Endodermal cell (in vitro differentiated cells): ENCODE measurements around the gene FPGS. TPM values are rescaled to one million over a fixed set of nuclear protein-coding genes. Genes with fewer than 3 reads are reported as not detected.

ENCODE experiments used
- DNase-seq: peaks from one replicate; pipeline ENCODE4 v3.0.0-alpha.2; 2017
- H3K27ac ChIP-seq: 2 replicates; pipeline ENCODE4 v1.5.1; 2013; ENCODE audit warnings: mild to moderate bottlenecking, low read depth, low read length, moderate library complexity
- H3K27me3 ChIP-seq: 2 replicates; pipeline ENCODE4 v1.6.1; 2013; ENCODE audit warnings: mild to moderate bottlenecking, low read length, moderate library complexity; ENCODE audit not compliant: insufficient read depth, control insufficient read depth, poor library complexity, severe bottlenecking
- H3K36me3 ChIP-seq: 2 replicates; pipeline ENCODE4 v1.7.0; 2013; ENCODE audit warnings: mild to moderate bottlenecking, low read length, moderate library complexity; ENCODE audit not compliant: control insufficient read depth, insufficient read depth
- H3K4me1 ChIP-seq: one replicate; pipeline ENCODE4 v1.7.0; 2013; ENCODE audit warnings: low read length; ENCODE audit not compliant: control insufficient read depth, insufficient read depth
- H3K4me3 ChIP-seq: 2 replicates; pipeline ENCODE4 v1.5.1; 2013; ENCODE audit warnings: mild to moderate bottlenecking, low read length, moderate library complexity
- H3K9ac ChIP-seq: 2 replicates; pipeline ENCODE4 v1.6.1; 2013; ENCODE audit warnings: mild to moderate bottlenecking, low read length, moderate library complexity; ENCODE audit not compliant: poor library complexity, severe bottlenecking; ENCODE audit errors: extremely low read depth
- H3K9me3 ChIP-seq: 2 replicates; pipeline ENCODE4 v1.6.1; 2013; ENCODE audit warnings: mild to moderate bottlenecking, low read length, moderate library complexity; ENCODE audit not compliant: control insufficient read depth
- H3K27ac Mint-ChIP-seq: 2 replicates; pipeline ENCODE4 v1.8.0; 2020; ENCODE audit warnings: mixed read lengths
- H3K27me3 Mint-ChIP-seq: 2 replicates; pipeline ENCODE4 v1.8.0; 2021; ENCODE audit warnings: mild to moderate bottlenecking, mixed read lengths; ENCODE audit not compliant: insufficient read depth
- H3K36me3 Mint-ChIP-seq: 2 replicates; pipeline ENCODE4 v1.8.0; 2020; ENCODE audit warnings: low read depth, mixed read lengths
- H3K4me1 Mint-ChIP-seq: 2 replicates; pipeline ENCODE4 v1.8.0; 2020; ENCODE audit warnings: mixed read lengths
- H3K4me3 Mint-ChIP-seq: 2 replicates; pipeline ENCODE4 v1.8.0; 2020; ENCODE audit warnings: mild to moderate bottlenecking, moderate library complexity, mixed read lengths
- H3K9me3 Mint-ChIP-seq: 2 replicates; pipeline ENCODE4 v1.8.0; 2020; ENCODE audit warnings: mild to moderate bottlenecking, mixed read lengths
- WGBS, 2 experiments: methylation state at CpG; one replicate each; pipeline versions ENCODE4 v1.1.5 to v1.1.7; 2013; ENCODE audit warnings: missing lambda C conversion rate in 2 of 2, mixed read lengths in 1 of 2; ENCODE audit not compliant: insufficient coverage in 1 of 2, insufficient read length in 1 of 2; 5-methylcytosine and 5-hydroxymethylcytosine counted together
- microRNA-seq: library from miRNA; unstranded; fragments of <30 nt; microRNA quantifications from one replicate; pipeline ENCODE4 v1.2.0, GENCODE V29; 2020; ENCODE audit warnings: borderline microRNAs expressed
- total RNA-seq, 2 donors: library from RNA; stranded (reverse); fragmentation: NEBNext Ultra II Directional in 1 of 2; extraction: Animal tissue kit (Norgen Biotek cat#: 25700) in 1 of 2; gene quantifications; 2 replicates in 1 of 2; 3 replicates in 1 of 2; pipeline ENCODE4 v1.2.1, GENCODE V29; 2021
- TF ChIP-seq, protein P1 (sequence below): fragments of 200-600 bp; sonication (generic); conservative IDR thresholded peaks from 2 replicates; pipeline ENCODE4 v1.5.0; 2021; ENCODE audit warnings: antibody characterized with exemption, mild to moderate bottlenecking

The FPGS gene
- total RNA-seq, 2 donors from 2014 or later = 75.2 to 76.4 TPM

- no peaks in the 10 kb centered on the region for H3K36me3 Mint-ChIP-seq
- no peak overlapping the region for H3K27ac Mint-ChIP-seq
- H3K9me3 ChIP-seq = no peaks in the 10 kb centered on the region
- peaks cover 28% of the 10 kb centered on the region for H3K4me1 Mint-ChIP-seq
- no peak overlapping the region for H3K4me3 ChIP-seq
- H3K27me3 ChIP-seq = no peaks in the 10 kb centered on the region
- no peak overlapping the region for H3K4me3 Mint-ChIP-seq
- no peak for DNase-seq
- no peak overlapping the region for H3K9ac ChIP-seq
- H3K27me3 Mint-ChIP-seq = no peaks in the 10 kb centered on the region
- no peaks in the 10 kb centered on the region for H3K36me3 ChIP-seq
- H3K27ac ChIP-seq = no peak overlapping the region
- peaks cover 14% of the 10 kb centered on the region for H3K4me1 ChIP-seq
- TF ChIP-seq, protein P1, sequence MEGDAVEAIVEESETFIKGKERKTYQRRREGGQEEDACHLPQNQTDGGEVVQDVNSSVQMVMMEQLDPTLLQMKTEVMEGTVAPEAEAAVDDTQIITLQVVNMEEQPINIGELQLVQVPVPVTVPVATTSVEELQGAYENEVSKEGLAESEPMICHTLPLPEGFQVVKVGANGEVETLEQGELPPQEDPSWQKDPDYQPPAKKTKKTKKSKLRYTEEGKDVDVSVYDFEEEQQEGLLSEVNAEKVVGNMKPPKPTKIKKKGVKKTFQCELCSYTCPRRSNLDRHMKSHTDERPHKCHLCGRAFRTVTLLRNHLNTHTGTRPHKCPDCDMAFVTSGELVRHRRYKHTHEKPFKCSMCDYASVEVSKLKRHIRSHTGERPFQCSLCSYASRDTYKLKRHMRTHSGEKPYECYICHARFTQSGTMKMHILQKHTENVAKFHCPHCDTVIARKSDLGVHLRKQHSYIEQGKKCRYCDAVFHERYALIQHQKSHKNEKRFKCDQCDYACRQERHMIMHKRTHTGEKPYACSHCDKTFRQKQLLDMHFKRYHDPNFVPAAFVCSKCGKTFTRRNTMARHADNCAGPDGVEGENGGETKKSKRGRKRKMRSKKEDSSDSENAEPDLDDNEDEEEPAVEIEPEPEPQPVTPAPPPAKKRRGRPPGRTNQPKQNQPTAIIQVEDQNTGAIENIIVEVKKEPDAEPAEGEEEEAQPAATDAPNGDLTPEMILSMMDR = no peak
- no peaks in the 10 kb centered on the region for H3K9me3 Mint-ChIP-seq
- 81 to 94% methylated on average over 5 to 11 of the region's 11 CpGs for WGBS, 2 experiments
Observed at GRCh38 chr9:127860779-127861178, 58.1 kb downstream of the FPGS start.

GRCh38 chr9:127862075-127863011 lies 59.7 kb downstream of the FPGS start:
- Histone ChIP-seq H3K4me3 (no peak overlapping the region), H3K27ac (no peak overlapping the region), H3K4me1 (peaks cover 14% of the 10 kb centered on the region), H3K9me3 (no peaks in the 10 kb centered on the region), H3K9ac (no peak overlapping the region), H3K27me3 (no peaks in the 10 kb centered on the region), H3K36me3 (no peaks in the 10 kb centered on the region)
- no peaks in the 10 kb centered on the region for H3K9me3 Mint-ChIP-seq
- peaks cover 21% of the 10 kb centered on the region for H3K4me1 Mint-ChIP-seq
- no peak overlapping the region for H3K4me3 Mint-ChIP-seq
- TF ChIP-seq, protein P1 = no peak
- DNase-seq = no peak
- 81 to 84% methylated on average over 21 to 29 of the region's 29 CpGs for WGBS, 2 experiments
- no peaks in the 10 kb centered on the region for H3K27me3 Mint-ChIP-seq
- no peaks in the 10 kb centered on the region for H3K36me3 Mint-ChIP-seq
- peak overlapping the region; percentile 48 for H3K27ac Mint-ChIP-seq

DNA sequence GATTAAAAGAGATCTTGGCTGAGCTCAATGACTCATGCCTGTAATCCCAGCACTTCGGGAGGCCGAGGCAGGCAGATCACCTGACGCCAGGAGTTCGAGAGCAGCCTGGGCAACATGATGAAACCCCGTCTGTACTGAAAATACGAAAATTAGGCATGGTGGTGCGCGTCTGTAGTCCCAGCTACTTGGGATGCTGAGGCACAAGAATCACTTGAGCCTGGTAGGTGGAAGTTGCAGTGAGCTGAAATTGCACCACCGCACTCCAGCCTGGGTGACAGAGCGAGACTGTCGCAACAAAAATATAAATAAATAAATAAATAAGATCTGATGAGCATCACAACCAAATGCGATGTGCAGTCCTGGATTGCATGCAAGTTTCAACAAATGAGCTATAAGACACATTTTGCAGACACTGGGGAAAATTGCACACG lies 60.5 kb downstream of the FPGS start:
- Mint-ChIP-seq H3K4me3 (no peak overlapping the region), H3K36me3 (no peaks in the 10 kb centered on the region), H3K27me3 (no peaks in the 10 kb centered on the region), H3K27ac (no peak overlapping the region), H3K9me3 (no peaks in the 10 kb centered on the region), H3K4me1 (peaks cover 21% of the 10 kb centered on the region)
- DNase-seq = no peak
- WGBS, 2 experiments = 83 to 92% methylated on average over 10 to 12 of the region's 13 CpGs
- no peak overlapping the region for H3K27ac ChIP-seq
- no peaks in the 10 kb centered on the region for H3K27me3 ChIP-seq
- H3K4me3 ChIP-seq = no peak overlapping the region
- H3K4me1 ChIP-seq = peaks cover 14% of the 10 kb centered on the region
- no peaks in the 10 kb centered on the region for H3K36me3 ChIP-seq
- TF ChIP-seq, protein P1 = no peak
- no peaks in the 10 kb centered on the region for H3K9me3 ChIP-seq
- H3K9ac ChIP-seq = no peak overlapping the region

Small RNAs within 50 kb of the gene (microRNA-seq; reads per million reads assigned to microRNA genes)
- gene MIR2861 (not detected), gene MIR3960 (not detected)

Other genes starting within 250 kb of the FPGS start
- 10 to 100 TPM; 27.8 to 46.8 TPM for gene STXBP1, start 190.6 kb upstream of the FPGS start, total RNA-seq
- under 1 TPM; 0.20 to 0.44 TPM for gene CFAP157, start 95.9 kb upstream of the FPGS start, total RNA-seq
- gene PTRH1, start 87.2 kb upstream of the FPGS start, total RNA-seq = 10 to 100 TPM; 15.2 to 18.7 TPM
- not detected for gene TTC16, start 86.8 kb upstream of the FPGS start, total RNA-seq
- gene TOR2A, start 67.6 kb upstream of the FPGS start, total RNA-seq = 10 to 100 TPM; 15.7 to 16.7 TPM
- gene SH2D3C, start 24.2 kb upstream of the FPGS start, total RNA-seq = 1 to 10 TPM in 1 of 2 donors, under 1 TPM in 1; 0.77 to 1.4 TPM
- gene CDK9, start 16.8 kb upstream of the FPGS start, total RNA-seq = 100 to 1,000 TPM in 1 of 2 donors, 10 to 100 TPM in 1; 97.1 to 101 TPM
- gene ENG, start 51.8 kb downstream of the FPGS start, total RNA-seq = 1 to 10 TPM; 2.2 to 2.4 TPM
- gene AK1, start 74.8 kb downstream of the FPGS start, total RNA-seq = 10 to 100 TPM; 19.0 to 22.8 TPM
- gene ST6GALNAC6, start 96.7 kb downstream of the FPGS start, total RNA-seq = 10 to 100 TPM; 42.3 to 44.2 TPM
- 10 to 100 TPM in 1 of 2 donors, 1 to 10 TPM in 1; 8.3 to 12.7 TPM for gene ST6GALNAC4, start 114.2 kb downstream of the FPGS start, total RNA-seq
- gene PIP5KL1, start 127.9 kb downstream of the FPGS start, total RNA-seq = 1 to 10 TPM; 6.6 to 9.3 TPM
- 10 to 100 TPM; 45.7 TPM for gene DPM2, start 135.0 kb downstream of the FPGS start, total RNA-seq
- 10 to 100 TPM; 56.7 to 60.8 TPM for gene EEIG1, start 178.1 kb downstream of the FPGS start, total RNA-seq